ENCODE results near the gene ATP6V0A1. TPM values are rescaled to one million over a fixed set of nuclear protein-coding genes. Genes with fewer than 3 reads are reported as not detected.
"Not testable (repeated sequence)": the region's sequence is repeated elsewhere in the genome, so short reads cannot be mapped to it uniquely, and the experiment has no call there.

ATP6V0A1 gene
- total and polyA plus RNA-seq, 7 experiments from 2014 or later: 10.7 to 74.8 (median 17.4) TPM

DNA sequence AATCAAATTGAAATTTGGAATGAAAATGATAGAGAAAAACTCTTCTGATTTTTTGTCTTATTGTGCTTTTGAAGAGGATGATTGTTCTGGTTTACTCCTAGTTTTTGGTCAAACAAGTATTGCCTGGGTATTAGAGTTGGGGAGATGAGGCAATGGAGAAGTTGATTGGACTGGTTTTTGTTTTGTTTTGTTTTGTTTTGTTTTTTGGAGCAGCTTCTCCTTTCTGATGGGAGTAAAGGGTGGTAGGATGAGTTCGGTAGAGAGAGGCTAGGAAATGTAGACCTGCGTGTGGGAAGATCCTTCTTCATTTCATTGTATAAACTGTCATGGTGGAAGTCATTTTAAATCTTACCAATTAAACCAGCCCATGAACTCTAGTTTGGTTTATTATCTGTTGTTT lies 17.7 kb downstream of the ATP6V0A1 start:
- Histone ChIP-seq H3K4me3 (ENCODE audit: low read length) (no peak overlapping the region), H3K9me3 (ENCODE audit: control insufficient read depth in 2 of 3, low read length in 3 of 3) (no peaks in the 10 kb centered on the region), H3K27ac (ENCODE audit: low read depth, low read length) (no peak overlapping the region), H3K27me3 (ENCODE audit: control insufficient read depth in 2 of 2, insufficient read depth in 2 of 2, low read length in 2 of 2) (no peaks in the 10 kb centered on the region), H3K4me1 (ENCODE audit: control insufficient read depth in 2 of 2, insufficient read depth in 2 of 2, low read length in 2 of 2) (no peaks in the 10 kb centered on the region), H3K36me3 (ENCODE audit: control insufficient read depth in 2 of 3, insufficient read depth in 3 of 3, low read length in 3 of 3) (peaks cover 0 to 25% (median 4%) of the 10 kb centered on the region in 3 experiments)
- ChIA-PET POLR2A (no interaction called here), CTCF (no interaction called here)
- DNase-seq: no peak
- H3K27me3 Mint-ChIP-seq: no peaks in the 10 kb centered on the region
- intact Hi-C loops (cut with micrococcal nuclease): no loop called here
- H3K4me3 Mint-ChIP-seq: no peak overlapping the region
- H3K27ac Mint-ChIP-seq: peak overlapping the region in 1 of 9 donors; percentile 6
- peaks cover 0 to 12% (median 6%) of the 10 kb centered on the region in 7 donors for H3K4me1 Mint-ChIP-seq
- peaks cover 10 to 55% (median 41%) of the 10 kb centered on the region in 5 donors for H3K36me3 Mint-ChIP-seq
- no peak for ATAC-seq
- no peaks in the 10 kb centered on the region for H3K9me3 Mint-ChIP-seq

DNA sequence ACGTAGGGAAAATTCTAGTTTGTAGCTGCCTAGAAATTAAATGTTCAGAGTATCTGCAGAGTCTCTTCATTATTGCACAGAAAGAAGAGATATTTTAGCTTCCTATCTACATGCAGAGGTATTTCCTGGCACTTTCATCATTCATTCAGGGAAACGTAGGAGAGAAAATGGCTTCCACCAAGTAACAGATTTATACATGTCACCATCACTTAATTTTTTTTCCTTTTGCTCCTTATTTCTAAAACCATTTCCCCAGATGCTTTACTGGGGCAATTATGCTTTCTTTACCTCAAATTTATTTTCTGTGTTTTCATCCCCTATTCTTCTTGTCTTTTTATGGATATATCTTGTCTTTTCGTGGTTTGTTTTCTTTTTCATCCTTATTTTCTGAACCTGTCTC lies 18.5 kb downstream of the ATP6V0A1 start:
- CTCF ChIA-PET: no interaction called here
- no peaks in the 10 kb centered on the region for H3K27me3 Mint-ChIP-seq
- H3K36me3 ChIP-seq (ENCODE audit: control insufficient read depth in 2 of 3, insufficient read depth in 3 of 3, low read length in 3 of 3): peaks cover 0 to 28% (median 4%) of the 10 kb centered on the region in 3 experiments

DNA sequence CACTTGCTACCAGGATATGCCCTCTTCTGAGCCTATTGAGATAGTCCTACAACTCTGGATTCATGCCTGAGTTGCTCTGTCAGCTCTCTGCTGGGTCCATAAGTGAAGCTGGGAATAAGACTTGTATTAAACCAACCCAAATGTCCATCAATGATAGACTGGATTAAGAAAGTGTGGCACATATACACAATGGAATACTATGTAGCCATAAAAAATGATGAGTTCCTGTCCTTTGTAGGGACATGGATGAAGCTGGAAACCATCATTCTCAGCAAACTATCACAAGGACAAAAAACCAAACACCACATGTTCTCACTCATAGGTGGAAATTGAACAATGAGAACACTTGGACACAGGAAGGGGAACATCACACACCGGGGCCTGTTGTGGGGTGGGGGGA lies 19.1 kb downstream of the ATP6V0A1 start:
- H3K9me3 ChIP-seq (ENCODE audit: control insufficient read depth in 2 of 3, low read length in 3 of 3); POLR2A ChIA-PET; H3K4me3 ChIP-seq (ENCODE audit: low read length); H3K27ac Mint-ChIP-seq; DNase-seq; H3K27ac ChIP-seq (ENCODE audit: low read depth, low read length); H3K4me1 ChIP-seq (ENCODE audit: control insufficient read depth in 2 of 2, insufficient read depth in 2 of 2, low read length in 2 of 2); H3K4me3 Mint-ChIP-seq; intact Hi-C loops (cut with micrococcal nuclease); H3K9me3 Mint-ChIP-seq; CTCF ChIA-PET; H3K27me3 Mint-ChIP-seq; ATAC-seq; H3K27me3 ChIP-seq (ENCODE audit: control insufficient read depth in 2 of 2, insufficient read depth in 2 of 2, low read length in 2 of 2): not testable (repeated sequence)
- peaks cover 0 to 12% (median 6%) of the 10 kb centered on the region in 7 donors for H3K4me1 Mint-ChIP-seq
- H3K36me3 Mint-ChIP-seq: peaks cover 7 to 48% (median 38%) of the 10 kb centered on the region in 5 donors
- H3K36me3 ChIP-seq (ENCODE audit: control insufficient read depth in 2 of 3, insufficient read depth in 3 of 3, low read length in 3 of 3): peaks cover 0 to 27% (median 4%) of the 10 kb centered on the region in 3 experiments

More for the DNA sequence above, 18.5 kb downstream of the ATP6V0A1 start:
- Mint-ChIP-seq H3K4me3 (no peak overlapping the region), H3K4me1 (peaks cover 0 to 12% (median 6%) of the 10 kb centered on the region in 7 donors), H3K36me3 (peaks cover 10 to 52% (median 41%) of the 10 kb centered on the region in 5 donors), H3K9me3 (no peaks in the 10 kb centered on the region), H3K27ac (no peak overlapping the region)
- H3K27me3 ChIP-seq (ENCODE audit: control insufficient read depth in 2 of 2, insufficient read depth in 2 of 2, low read length in 2 of 2): no peaks in the 10 kb centered on the region
- H3K9me3 ChIP-seq (ENCODE audit: control insufficient read depth in 2 of 3, low read length in 3 of 3): no peaks in the 10 kb centered on the region
- POLR2A ChIA-PET: no interaction called here
- H3K27ac ChIP-seq (ENCODE audit: low read depth, low read length): no peak overlapping the region
- intact Hi-C loops (cut with micrococcal nuclease): no loop called here
- no peak overlapping the region for H3K4me3 ChIP-seq (ENCODE audit: low read length)
- DNase-seq (no peak), ATAC-seq (no peak)
- H3K4me1 ChIP-seq (ENCODE audit: control insufficient read depth in 2 of 2, insufficient read depth in 2 of 2, low read length in 2 of 2): no peaks in the 10 kb centered on the region

DNA sequence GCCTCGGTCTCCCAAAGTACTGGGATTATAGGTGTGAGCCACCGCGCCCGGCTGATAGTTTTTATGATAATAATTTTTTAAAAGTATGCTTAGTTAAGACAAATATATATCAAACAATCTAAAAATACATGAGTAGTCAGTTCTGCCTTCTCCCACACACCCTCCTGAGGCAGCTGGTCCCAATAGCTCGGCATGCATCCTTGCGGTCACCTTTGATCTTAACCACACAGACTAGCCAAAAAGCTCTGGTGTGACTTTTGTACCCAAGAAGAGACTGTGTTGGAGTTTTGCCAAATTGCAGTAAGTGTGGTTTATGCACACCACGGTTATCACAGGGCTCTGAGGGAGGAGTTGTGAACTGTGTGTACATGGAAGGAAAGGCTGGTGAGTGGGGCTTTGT lies 25.6 kb downstream of the ATP6V0A1 start:
- ChIA-PET POLR2A (no interaction called here), CTCF (interaction anchor here (1.1 kb wide), 1 partner anchor 262 kb away, joined by 3 read pairs; no protein-coding TSS in a partner anchor)
- H3K9me3 Mint-ChIP-seq: no peaks in the 10 kb centered on the region
- no peak overlapping the region for H3K4me3 ChIP-seq (ENCODE audit: low read length)
- H3K4me1 ChIP-seq (ENCODE audit: control insufficient read depth in 2 of 2, insufficient read depth in 2 of 2, low read length in 2 of 2): peaks cover 17 to 30% of the 10 kb centered on the region in 2 donors
- peaks cover 2 to 20% (median 19%) of the 10 kb centered on the region in 5 donors for H3K36me3 Mint-ChIP-seq
- H3K27ac Mint-ChIP-seq: peak overlapping the region; percentile 9 to 70 (median 60)
- peak in 8 of 9 donors; percentile 63 to 75 (median 72) for DNase-seq
- intact Hi-C loops (cut with micrococcal nuclease): loop anchor here (1.0 to 2.0 kb wide), 3 partner anchors 25 to 32 kb away; no protein-coding TSS in a partner anchor
- peaks cover 17 to 43% (median 33%) of the 10 kb centered on the region in 7 donors for H3K4me1 Mint-ChIP-seq
- H3K27me3 ChIP-seq (ENCODE audit: control insufficient read depth in 2 of 2, insufficient read depth in 2 of 2, low read length in 2 of 2): no peaks in the 10 kb centered on the region
- H3K4me3 Mint-ChIP-seq: peak overlapping the region in 8 of 10 donors; percentile 54 to 80 (median 60)
- peaks cover 0 to 15% (median under 1%) of the 10 kb centered on the region in 3 experiments for H3K36me3 ChIP-seq (ENCODE audit: control insufficient read depth in 2 of 3, insufficient read depth in 3 of 3, low read length in 3 of 3)
- H3K27me3 Mint-ChIP-seq: peaks cover 0 to 7% (median 0%) of the 10 kb centered on the region in 5 donors
- ATAC-seq: peak; percentile 95
- H3K27ac ChIP-seq (ENCODE audit: low read depth, low read length): no peak overlapping the region
- no peaks in the 10 kb centered on the region for H3K9me3 ChIP-seq (ENCODE audit: control insufficient read depth in 2 of 3, low read length in 3 of 3)

DNA sequence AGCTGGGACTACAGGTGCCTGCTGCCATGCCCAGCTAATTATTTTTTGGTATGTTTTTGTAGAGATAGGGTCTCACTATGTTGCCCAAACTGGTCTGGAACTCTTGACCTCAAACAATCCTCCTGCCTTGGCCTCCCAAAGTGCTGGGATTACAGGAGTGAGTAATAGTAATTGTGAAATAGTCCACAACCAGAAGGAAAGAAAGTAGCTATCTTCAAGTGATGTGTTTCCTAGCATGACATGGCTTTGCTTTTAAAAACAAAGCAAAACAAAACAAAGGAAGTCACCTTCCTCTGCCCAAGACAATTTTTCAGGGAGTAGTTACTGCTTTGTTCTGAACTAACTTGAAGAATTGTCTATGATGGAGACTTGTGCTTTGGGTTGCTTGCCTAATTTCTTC lies 27.0 kb downstream of the ATP6V0A1 start:
- CTCF ChIA-PET: no interaction called here
- DNase-seq: no peak
- H3K27me3 ChIP-seq (ENCODE audit: control insufficient read depth in 2 of 2, insufficient read depth in 2 of 2, low read length in 2 of 2): no peaks in the 10 kb centered on the region
- H3K4me1 Mint-ChIP-seq: peaks cover 17 to 48% (median 34%) of the 10 kb centered on the region in 7 donors
- no peaks in the 10 kb centered on the region for H3K9me3 Mint-ChIP-seq
- H3K9me3 ChIP-seq (ENCODE audit: control insufficient read depth in 2 of 3, low read length in 3 of 3): no peaks in the 10 kb centered on the region
- peaks cover 0 to 27% (median 7%) of the 10 kb centered on the region in 3 experiments for H3K36me3 ChIP-seq (ENCODE audit: control insufficient read depth in 2 of 3, insufficient read depth in 3 of 3, low read length in 3 of 3)
- H3K4me3 ChIP-seq (ENCODE audit: low read length): no peak overlapping the region
- no peak for ATAC-seq
- no peak overlapping the region for H3K27ac Mint-ChIP-seq
- POLR2A ChIA-PET: no interaction called here
- intact Hi-C loops (cut with micrococcal nuclease): loop anchor here in 1 of 2 donors (2.0 kb wide), 1 partner anchor 31 kb away; no protein-coding TSS in a partner anchor
- H3K4me1 ChIP-seq (ENCODE audit: control insufficient read depth in 2 of 2, insufficient read depth in 2 of 2, low read length in 2 of 2): peaks cover 17 to 30% of the 10 kb centered on the region in 2 donors
- no peak overlapping the region for H3K27ac ChIP-seq (ENCODE audit: low read depth, low read length)
- peaks cover 0 to 14% (median 3%) of the 10 kb centered on the region in 5 donors for H3K27me3 Mint-ChIP-seq
- H3K36me3 Mint-ChIP-seq: peaks cover 9 to 27% (median 20%) of the 10 kb centered on the region in 5 donors
- peak overlapping the region in 1 of 10 donors; percentile 28 for H3K4me3 Mint-ChIP-seq

DNA sequence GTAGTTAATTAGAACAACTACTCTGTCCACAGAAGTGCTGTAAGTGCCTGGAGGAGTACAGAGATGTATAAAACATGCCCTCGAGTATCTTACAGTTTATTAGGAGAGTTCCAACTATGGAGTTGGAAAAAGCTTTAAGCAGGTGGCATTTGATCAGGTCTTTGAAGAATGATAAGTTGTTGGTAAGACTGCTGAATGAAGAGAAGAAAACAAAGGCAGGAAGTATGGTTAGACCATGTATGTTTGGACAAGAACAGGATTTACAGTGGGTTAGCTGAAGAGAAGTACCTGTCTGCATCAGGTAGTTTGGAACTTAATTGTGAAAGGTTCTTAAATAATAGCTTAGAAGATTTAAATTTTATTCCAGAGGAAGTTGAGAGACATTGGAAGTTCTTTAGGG lies 29.4 kb downstream of the ATP6V0A1 start:
- H3K9me3 ChIP-seq (ENCODE audit: control insufficient read depth in 2 of 3, low read length in 3 of 3): no peaks in the 10 kb centered on the region
- peaks cover 0 to 14% (median 3%) of the 10 kb centered on the region in 5 donors for H3K27me3 Mint-ChIP-seq
- no peak overlapping the region for H3K27ac ChIP-seq (ENCODE audit: low read depth, low read length)
- H3K9me3 Mint-ChIP-seq: no peaks in the 10 kb centered on the region
- H3K36me3 ChIP-seq (ENCODE audit: control insufficient read depth in 2 of 3, insufficient read depth in 3 of 3, low read length in 3 of 3): peaks cover 0 to 22% (median 7%) of the 10 kb centered on the region in 3 experiments
- H3K36me3 Mint-ChIP-seq: peaks cover 9 to 28% (median 20%) of the 10 kb centered on the region in 5 donors
- H3K4me3 Mint-ChIP-seq: peak overlapping the region in 9 of 10 donors; percentile 5 to 62 (median 34)
- no peak for ATAC-seq
- intact Hi-C loops (cut with micrococcal nuclease): loop anchor here in 1 of 2 donors (1.0 kb wide), 1 partner anchor 46 kb away; no protein-coding TSS in a partner anchor
- peak in 1 of 9 donors; percentile 2 for DNase-seq
- ChIA-PET POLR2A (interaction anchor here (1.5 kb wide), 1 partner anchor 172 kb away, joined by 4 read pairs; no protein-coding TSS in a partner anchor), CTCF (interaction anchor here (1.1 kb wide), 1 partner anchor 304 kb away, joined by 3 read pairs; no protein-coding TSS in a partner anchor)
- H3K4me1 ChIP-seq (ENCODE audit: control insufficient read depth in 2 of 2, insufficient read depth in 2 of 2, low read length in 2 of 2): peaks cover 17 to 30% of the 10 kb centered on the region in 2 donors
- no peak overlapping the region for H3K4me3 ChIP-seq (ENCODE audit: low read length)
- H3K4me1 Mint-ChIP-seq: peaks cover 17 to 46% (median 34%) of the 10 kb centered on the region in 7 donors
- H3K27ac Mint-ChIP-seq: peak overlapping the region in 6 of 9 donors; percentile 11 to 79 (median 18)
- H3K27me3 ChIP-seq (ENCODE audit: control insufficient read depth in 2 of 2, insufficient read depth in 2 of 2, low read length in 2 of 2): no peaks in the 10 kb centered on the region

Measured in naive thymus-derived CD4-positive, alpha-beta T cell (primary cell).